ENCODE data around the gene CPTP.

GRCh38 chr1:1361233-1361981, 36.8 kb downstream of the CPTP start:
- TF ChIP-seq POLR2AphosphoS5 (IDR thresholded peaks at IDR 0.05): no peak
- no peak for TF ChIP-seq EZH2 (IDR thresholded peaks at IDR 0.05; ENCODE audit: borderline replicate concordance, insufficient read depth, low read length, poor library complexity, severe bottlenecking)
- TF ChIP-seq TAF1 (IDR thresholded peaks at IDR 0.05; ENCODE audit: low read depth): no peak
- no peak for TF ChIP-seq CTCF (IDR thresholded peaks at IDR 0.05; ENCODE audit: poor library complexity, severe bottlenecking)
- TF ChIP-seq EP300 (conservative IDR thresholded peaks at IDR 0.05; ENCODE audit: poor library complexity, severe bottlenecking): no peak
- no peak for TF ChIP-seq RAD21 (conservative IDR thresholded peaks at IDR 0.05)

Data from neural cell (in vitro differentiated cells).